GM18907 (cell line): Measurements from ENCODE around the gene ZNF117.
"Not testable (repeated sequence)": the region's sequence is repeated elsewhere in the genome, so short reads cannot be mapped to it uniquely, and the experiment has no call there.

Source experiments
- ATAC-seq: cut with Tn5 transposase; IDR thresholded peaks from one replicate; pipeline ENCODE4 v1.9.1; 2021; ENCODE audit warnings: mild to moderate bottlenecking, moderate library complexity; ENCODE audit not compliant: unreplicated experiment

The ZNF117 gene

GRCh38 chr7:64997164-64997908 lies 6.5 kb upstream of the ZNF117 start:
- ATAC-seq = no peak

- no peak for ATAC-seq
These were observed 5.5 kb upstream of the ZNF117 start for GRCh38 chr7:64996305-64996704.

- ATAC-seq = no peak
These were observed 3.1 kb upstream of the ZNF117 start for GRCh38 chr7:64993901-64994300.

- ATAC-seq = no peak
These were observed 2.1 kb upstream of the ZNF117 start for GRCh38 chr7:64992971-64993370.

GRCh38 chr7:64990216-64990615 lies 620 bp downstream of the ZNF117 start:
- ATAC-seq = no peak

- no peak for ATAC-seq
These were observed 12.2 kb downstream of the ZNF117 start for GRCh38 chr7:64978497-64979203.

GRCh38 chr7:64965594-64965993 lies 25.2 kb downstream of the ZNF117 start:
- no peak for ATAC-seq

GRCh38 chr7:64959072-64959747 lies 31.6 kb downstream of the ZNF117 start:
- ATAC-seq = no peak

- peak; percentile 73 for ATAC-seq
These were observed 39.5 kb downstream of the ZNF117 start for GRCh38 chr7:64951250-64951848.

GRCh38 chr7:64950673-64951072 lies 40.2 kb downstream of the ZNF117 start:
- not testable (repeated sequence) for ATAC-seq

GRCh38 chr7:64948774-64949173 lies 42.1 kb downstream of the ZNF117 start:
- not testable (repeated sequence) for ATAC-seq

GRCh38 chr7:64947252-64948000 lies 43.4 kb downstream of the ZNF117 start:
- no peak for ATAC-seq

- ATAC-seq = no peak
These were observed 44.1 kb downstream of the ZNF117 start for GRCh38 chr7:64946772-64947171.

- ATAC-seq = no peak
These were observed 45.2 kb downstream of the ZNF117 start for GRCh38 chr7:64945503-64946175.

GRCh38 chr7:64944667-64945502 lies 46.0 kb downstream of the ZNF117 start:
- ATAC-seq = not testable (repeated sequence)

- ATAC-seq = not testable (repeated sequence)
These were observed 50.8 kb downstream of the ZNF117 start for GRCh38 chr7:64940021-64940420.

GRCh38 chr7:64938540-64938939 lies 52.3 kb downstream of the ZNF117 start:
- no peak for ATAC-seq

GRCh38 chr7:64934478-64934877 lies 56.4 kb downstream of the ZNF117 start:
- no peak for ATAC-seq
